HUDEP-2 (cell line): Measurements from ENCODE around the gene SLC12A6.

Experiments
- DNase-seq, 76 experiments: peaks; one replicate each; lab custom pipeline; 2025; ENCODE audit not compliant: unreplicated experiment in 76 of 76; lab: John Stamatoyannopoulos, UW

Gene SLC12A6

GRCh38 chr15:34332553-34333120, 4.9 kb downstream of the SLC12A6 start:
- peak in 2 of 76 experiments; percentile 10 to 13 for DNase-seq

GRCh38 chr15:34331809-34332208, 5.8 kb downstream of the SLC12A6 start:
- DNase-seq: peak in 35 of 76 experiments; percentile 25 to 89 (median 59)

GRCh38 chr15:34330279-34330678, 7.3 kb downstream of the SLC12A6 start:
- DNase-seq: no peak

- peak in 1 of 76 experiments; percentile 17 for DNase-seq
Observed at GRCh38 chr15:34329006-34329405, 8.6 kb downstream of the SLC12A6 start.

GRCh38 chr15:34327906-34328305, 9.7 kb downstream of the SLC12A6 start:
- DNase-seq: no peak

- no peak for DNase-seq
Observed at GRCh38 chr15:34325368-34325767, 12.2 kb downstream of the SLC12A6 start.

GRCh38 chr15:34324933-34325332, 12.6 kb downstream of the SLC12A6 start:
- no peak for DNase-seq

GRCh38 chr15:34323217-34323616, 14.4 kb downstream of the SLC12A6 start:
- no peak for DNase-seq

- peak in 38 of 76 experiments; percentile 13 to 63 (median 30) for DNase-seq
Observed at GRCh38 chr15:34318277-34319079, 19.1 kb downstream of the SLC12A6 start.

GRCh38 chr15:34314491-34315490, 22.8 kb downstream of the SLC12A6 start:
- peak in 2 of 76 experiments; percentile 9 to 17 for DNase-seq

GRCh38 chr15:34311563-34311962, 26.0 kb downstream of the SLC12A6 start:
- DNase-seq: peak in 8 of 76 experiments; percentile 7 to 62 (median 32)

GRCh38 chr15:34304613-34305012, 33.0 kb downstream of the SLC12A6 start:
- DNase-seq: no peak

- DNase-seq: no peak
Observed at GRCh38 chr15:34301058-34301457, 36.5 kb downstream of the SLC12A6 start.

GRCh38 chr15:34297059-34297458, 40.5 kb downstream of the SLC12A6 start:
- no peak for DNase-seq

GRCh38 chr15:34292621-34293020, 45.0 kb downstream of the SLC12A6 start:
- no peak for DNase-seq

- no peak for DNase-seq
Observed at GRCh38 chr15:34284937-34285336, 52.6 kb downstream of the SLC12A6 start.

- no peak for DNase-seq
Observed at GRCh38 chr15:34282384-34282783, 55.2 kb downstream of the SLC12A6 start.

- DNase-seq: no peak
Observed at GRCh38 chr15:34280193-34280592, 57.4 kb downstream of the SLC12A6 start.

- DNase-seq: no peak
Observed at GRCh38 chr15:34279368-34279767, 58.2 kb downstream of the SLC12A6 start.

- no peak for DNase-seq
Observed at GRCh38 chr15:34275721-34276120, 61.9 kb downstream of the SLC12A6 start.

- no peak for DNase-seq
Observed at GRCh38 chr15:34275154-34275553, 62.4 kb downstream of the SLC12A6 start.
